ENCODE results near the gene USP49. TPM values are rescaled to one million over a fixed set of nuclear protein-coding genes. Genes with fewer than 3 reads are reported as not detected.

USP49 gene
- total and polyA plus RNA-seq, 4 donors: 6.0 to 19.1 (median 12.4) TPM

DNA sequence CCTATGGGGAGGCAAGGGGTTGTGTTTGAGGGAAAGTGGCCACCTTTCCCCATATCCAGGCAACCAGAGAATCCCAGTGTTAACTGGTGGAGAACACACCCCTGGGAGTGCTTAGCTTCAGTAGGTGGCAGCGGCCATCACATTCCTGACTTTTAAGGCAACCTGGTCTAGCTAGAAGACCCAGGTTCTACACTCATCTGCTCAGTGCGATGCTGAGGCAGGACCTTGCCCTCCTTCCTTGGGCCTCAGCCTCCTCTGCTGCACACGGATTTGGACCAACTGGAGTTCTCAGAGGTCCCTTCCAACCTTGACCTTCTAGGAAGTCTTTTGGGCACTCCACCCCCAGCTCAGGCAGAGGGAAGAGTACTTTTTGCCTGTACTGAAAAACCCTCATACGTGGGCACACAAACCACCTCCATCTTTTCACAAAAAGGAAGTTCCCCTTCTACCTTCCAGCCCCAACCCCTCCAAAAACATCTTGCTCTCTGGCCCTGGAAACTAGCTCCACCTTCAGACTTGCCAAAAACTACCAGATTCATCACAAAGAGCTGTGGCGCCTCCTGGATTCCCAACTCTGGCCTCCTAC is 43.5 kb upstream of the USP49 start:
- no peak for DNase-seq (ENCODE audit: low read depth in 4 of 6, low spot score in 6 of 6)
- Histone ChIP-seq H3K9me3 (ENCODE audit: control insufficient read depth, insufficient read depth, low read length) (no peaks in the 10 kb centered on the region), H3K27me3 (ENCODE audit: control insufficient read depth, insufficient read depth, low read length) (no peaks in the 10 kb centered on the region), H3K27ac (ENCODE audit: low read depth, low read length) (no peak overlapping the region), H3K4me3 (ENCODE audit: low read depth, low read length) (no peak overlapping the region), H3K4me1 (ENCODE audit: control insufficient read depth, insufficient read depth, low read length) (peaks cover 49% of the 10 kb centered on the region), H3K36me3 (ENCODE audit: control insufficient read depth, insufficient read depth, low read length) (peaks cover 28% of the 10 kb centered on the region)
- 70% methylated on average over 5 of the region's 5 CpGs for whole genome bisulfite sequencing (ENCODE audit: insufficient coverage)

DNA sequence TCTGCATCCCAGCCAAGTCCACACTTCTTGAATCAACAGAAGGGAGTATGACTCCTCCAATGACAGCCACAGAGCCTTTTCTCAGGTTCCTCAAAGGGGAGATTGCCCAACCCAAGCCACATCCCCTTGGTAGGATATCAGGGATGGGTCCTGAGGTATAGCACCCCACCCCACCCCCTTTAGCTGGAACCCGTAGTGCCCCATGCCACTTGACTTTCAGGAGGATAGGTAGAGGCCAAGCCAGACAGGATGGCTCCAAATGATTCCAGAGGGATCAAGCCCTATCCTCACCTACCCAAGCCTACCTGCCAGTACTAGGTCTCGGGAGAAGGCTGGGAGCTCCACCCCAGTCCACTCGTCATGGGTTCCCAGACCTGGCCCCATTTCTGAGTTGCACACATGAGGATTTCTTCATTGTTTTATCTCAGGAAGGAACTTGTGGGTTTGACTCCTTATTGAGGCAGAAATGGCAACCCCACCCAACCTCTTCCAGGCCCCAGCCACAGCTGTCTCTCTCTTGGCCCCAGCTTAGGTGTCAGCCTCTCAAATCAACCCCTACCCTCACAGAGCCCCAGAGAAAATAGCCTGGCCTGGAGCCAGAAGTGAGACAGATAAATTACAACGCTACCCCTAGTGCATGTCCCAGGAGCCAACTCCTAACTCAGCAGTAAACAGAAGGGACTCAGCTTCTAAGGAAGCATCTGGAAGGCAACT is 42.8 kb upstream of the USP49 start:
- H3K9me3 ChIP-seq (ENCODE audit: control insufficient read depth, insufficient read depth, low read length): no peaks in the 10 kb centered on the region
- no peak overlapping the region for H3K4me3 ChIP-seq (ENCODE audit: low read depth, low read length)
- H3K27me3 ChIP-seq (ENCODE audit: control insufficient read depth, insufficient read depth, low read length): no peaks in the 10 kb centered on the region
- peaks cover 35% of the 10 kb centered on the region for H3K36me3 ChIP-seq (ENCODE audit: control insufficient read depth, insufficient read depth, low read length)
- no CpG with 5 or more reads among the region's 4 CpGs for WGBS (ENCODE audit: insufficient coverage)
- H3K4me1 ChIP-seq (ENCODE audit: control insufficient read depth, insufficient read depth, low read length): peaks cover 49% of the 10 kb centered on the region
- DNase-seq (ENCODE audit: low read depth in 4 of 6, low spot score in 6 of 6): no peak
- no peak overlapping the region for H3K27ac ChIP-seq (ENCODE audit: low read depth, low read length)

DNA sequence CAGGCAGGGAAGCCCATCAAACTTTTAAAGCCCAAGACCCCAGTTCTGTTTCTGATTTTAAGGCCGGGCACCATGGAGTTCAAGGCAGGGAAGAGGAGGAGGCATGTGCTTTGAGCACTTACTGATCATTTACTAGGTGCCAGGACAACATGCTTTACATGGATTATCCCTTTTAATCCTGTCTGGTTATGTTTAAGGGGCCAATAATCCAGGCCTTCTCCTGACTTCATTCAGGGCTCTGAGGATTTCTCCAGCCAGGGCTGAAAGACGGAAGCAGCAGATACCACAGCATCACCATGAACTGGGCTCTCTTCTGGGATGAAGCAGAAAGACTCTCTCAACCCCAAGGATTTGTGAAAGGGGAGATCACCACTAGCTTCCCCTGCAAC is 42.3 kb upstream of the USP49 start:
- Histone ChIP-seq H3K27ac (ENCODE audit: low read depth, low read length) (no peak overlapping the region), H3K4me1 (ENCODE audit: control insufficient read depth, insufficient read depth, low read length) (peaks cover 49% of the 10 kb centered on the region), H3K36me3 (ENCODE audit: control insufficient read depth, insufficient read depth, low read length) (peaks cover 39% of the 10 kb centered on the region), H3K9me3 (ENCODE audit: control insufficient read depth, insufficient read depth, low read length) (no peaks in the 10 kb centered on the region), H3K27me3 (ENCODE audit: control insufficient read depth, insufficient read depth, low read length) (no peaks in the 10 kb centered on the region), H3K4me3 (ENCODE audit: low read depth, low read length) (no peak overlapping the region)
- WGBS (ENCODE audit: insufficient coverage): 0% methylated on average over 1 of the region's 2 CpGs
- DNase-seq (ENCODE audit: low read depth in 4 of 6, low spot score in 6 of 6): no peak

- WGBS (ENCODE audit: insufficient coverage): 38% methylated on average over 6 of the region's 10 CpGs
- DNase-seq (ENCODE audit: low read depth in 4 of 6, low spot score in 6 of 6): peak in 5 of 6 donors; percentile 41 to 91 (median 73)
- H3K4me3 ChIP-seq (ENCODE audit: low read depth, low read length): no peak overlapping the region
- H3K9me3 ChIP-seq (ENCODE audit: control insufficient read depth, insufficient read depth, low read length): no peaks in the 10 kb centered on the region
- H3K4me1 ChIP-seq (ENCODE audit: control insufficient read depth, insufficient read depth, low read length): peaks cover 45% of the 10 kb centered on the region
- H3K36me3 ChIP-seq (ENCODE audit: control insufficient read depth, insufficient read depth, low read length): peaks cover 50% of the 10 kb centered on the region
- no peak overlapping the region for H3K27ac ChIP-seq (ENCODE audit: low read depth, low read length)
- H3K27me3 ChIP-seq (ENCODE audit: control insufficient read depth, insufficient read depth, low read length): no peaks in the 10 kb centered on the region
Observed at GRCh38 chr6:41936073-41936837, 41.1 kb upstream of the USP49 start.

GRCh38 chr6:41935685-41936072 is 40.5 kb upstream of the USP49 start:
- Histone ChIP-seq H3K4me3 (ENCODE audit: low read depth, low read length) (no peak overlapping the region), H3K9me3 (ENCODE audit: control insufficient read depth, insufficient read depth, low read length) (no peaks in the 10 kb centered on the region), H3K36me3 (ENCODE audit: control insufficient read depth, insufficient read depth, low read length) (peaks cover 55% of the 10 kb centered on the region), H3K27me3 (ENCODE audit: control insufficient read depth, insufficient read depth, low read length) (no peaks in the 10 kb centered on the region), H3K4me1 (ENCODE audit: control insufficient read depth, insufficient read depth, low read length) (peaks cover 41% of the 10 kb centered on the region), H3K27ac (ENCODE audit: low read depth, low read length) (no peak overlapping the region)
- WGBS (ENCODE audit: insufficient coverage): 74% methylated on average over 7 of the region's 8 CpGs
- DNase-seq (ENCODE audit: low read depth in 4 of 6, low spot score in 6 of 6): no peak

DNA sequence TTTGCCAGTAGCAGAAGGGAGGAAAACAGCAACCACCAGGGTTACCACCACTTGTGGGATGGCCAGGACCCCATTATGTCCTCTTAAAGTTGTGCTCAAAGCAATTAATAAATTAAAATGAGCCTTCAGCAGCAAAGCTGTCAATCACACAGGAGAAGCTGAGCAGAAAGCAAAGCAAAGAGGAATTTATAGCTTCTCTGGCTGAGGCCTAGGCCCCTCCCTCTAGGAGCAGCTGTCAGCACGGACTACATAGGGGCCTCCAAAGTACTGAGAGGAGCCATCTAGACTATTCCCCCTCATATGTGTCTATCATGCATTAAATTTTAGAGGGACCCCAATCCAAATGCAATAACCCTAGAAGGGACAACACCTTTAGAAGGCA is 40.0 kb upstream of the USP49 start:
- H3K36me3 ChIP-seq (ENCODE audit: control insufficient read depth, insufficient read depth, low read length): peaks cover 60% of the 10 kb centered on the region

GRCh38 chr6:41934278-41935192 is 39.4 kb upstream of the USP49 start:
- Histone ChIP-seq H3K27me3 (ENCODE audit: control insufficient read depth, insufficient read depth, low read length) (no peaks in the 10 kb centered on the region), H3K27ac (ENCODE audit: low read depth, low read length) (no peak overlapping the region), H3K4me3 (ENCODE audit: low read depth, low read length) (no peak overlapping the region), H3K9me3 (ENCODE audit: control insufficient read depth, insufficient read depth, low read length) (no peaks in the 10 kb centered on the region), H3K4me1 (ENCODE audit: control insufficient read depth, insufficient read depth, low read length) (peaks cover 29% of the 10 kb centered on the region), H3K36me3 (ENCODE audit: control insufficient read depth, insufficient read depth, low read length) (peaks cover 67% of the 10 kb centered on the region)
- DNase-seq (ENCODE audit: low read depth in 4 of 6, low spot score in 6 of 6): no peak
- WGBS (ENCODE audit: insufficient coverage): 86% methylated on average over 1 of the region's 7 CpGs

More for the DNA sequence above, 40.0 kb upstream of the USP49 start:
- H3K9me3 ChIP-seq (ENCODE audit: control insufficient read depth, insufficient read depth, low read length): no peaks in the 10 kb centered on the region
- peaks cover 36% of the 10 kb centered on the region for H3K4me1 ChIP-seq (ENCODE audit: control insufficient read depth, insufficient read depth, low read length)
- H3K27ac ChIP-seq (ENCODE audit: low read depth, low read length): no peak overlapping the region
- H3K27me3 ChIP-seq (ENCODE audit: control insufficient read depth, insufficient read depth, low read length): no peaks in the 10 kb centered on the region
- 25% methylated on average over 1 of the region's 1 CpG for WGBS (ENCODE audit: insufficient coverage)
- no peak for DNase-seq (ENCODE audit: low read depth in 4 of 6, low spot score in 6 of 6)
- no peak overlapping the region for H3K4me3 ChIP-seq (ENCODE audit: low read depth, low read length)

DNA sequence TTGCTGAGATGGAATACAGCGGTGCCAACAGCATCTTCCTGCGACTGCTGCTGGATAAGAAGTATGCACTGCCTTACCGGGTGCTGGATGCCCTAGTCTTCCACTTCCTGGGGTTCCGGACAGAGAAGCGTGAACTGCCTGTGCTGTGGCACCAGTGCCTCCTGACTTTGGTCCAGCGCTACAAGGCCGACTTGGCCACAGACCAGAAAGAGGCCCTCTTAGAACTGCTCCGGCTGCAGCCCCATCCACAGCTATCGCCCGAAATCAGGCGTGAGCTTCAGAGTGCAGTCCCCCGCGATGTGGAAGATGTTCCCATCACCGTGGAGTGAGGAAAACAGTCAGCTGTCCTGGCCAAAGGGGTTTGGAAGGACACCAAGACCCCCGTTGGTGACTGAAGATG is 37.2 kb upstream of the USP49 start:
- H3K4me3 ChIP-seq (ENCODE audit: low read depth, low read length): no peak overlapping the region
- 91% methylated on average over 15 of the region's 15 CpGs for WGBS (ENCODE audit: insufficient coverage)

DNA sequence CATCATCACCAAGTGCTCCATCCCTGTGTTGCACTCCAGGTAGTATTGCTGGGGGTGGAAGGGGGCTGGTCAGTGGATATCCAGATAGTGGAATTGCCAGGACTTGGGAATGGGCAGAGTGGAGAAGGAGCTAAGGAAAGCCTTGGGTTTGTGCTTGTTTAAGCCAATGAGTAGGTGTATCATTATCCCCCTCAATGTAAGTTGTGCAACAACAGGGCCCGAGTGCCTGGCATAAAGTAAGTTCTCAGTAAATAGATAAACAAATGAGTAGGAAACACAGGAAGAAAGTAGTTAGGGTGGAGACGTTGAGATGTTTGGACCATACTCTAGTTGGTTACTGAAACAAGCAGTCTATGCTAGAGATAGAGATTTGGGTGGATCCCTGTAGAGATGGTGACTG is 36.6 kb upstream of the USP49 start:
- no peaks in the 10 kb centered on the region for H3K9me3 ChIP-seq (ENCODE audit: control insufficient read depth, insufficient read depth, low read length)
- 93% methylated on average over 2 of the region's 2 CpGs for WGBS (ENCODE audit: insufficient coverage)

More for the DNA sequence above, 37.2 kb upstream of the USP49 start:
- Histone ChIP-seq H3K36me3 (ENCODE audit: control insufficient read depth, insufficient read depth, low read length) (peaks cover 86% of the 10 kb centered on the region), H3K27ac (ENCODE audit: low read depth, low read length) (no peak overlapping the region), H3K9me3 (ENCODE audit: control insufficient read depth, insufficient read depth, low read length) (no peaks in the 10 kb centered on the region), H3K27me3 (ENCODE audit: control insufficient read depth, insufficient read depth, low read length) (no peaks in the 10 kb centered on the region), H3K4me1 (ENCODE audit: control insufficient read depth, insufficient read depth, low read length) (peaks cover 10% of the 10 kb centered on the region)
- no peak for DNase-seq (ENCODE audit: low read depth in 4 of 6, low spot score in 6 of 6)

More for the DNA sequence above, 36.6 kb upstream of the USP49 start:
- Histone ChIP-seq H3K27me3 (ENCODE audit: control insufficient read depth, insufficient read depth, low read length) (no peaks in the 10 kb centered on the region), H3K4me1 (ENCODE audit: control insufficient read depth, insufficient read depth, low read length) (peaks cover 10% of the 10 kb centered on the region), H3K4me3 (ENCODE audit: low read depth, low read length) (no peak overlapping the region), H3K27ac (ENCODE audit: low read depth, low read length) (no peak overlapping the region), H3K36me3 (ENCODE audit: control insufficient read depth, insufficient read depth, low read length) (peaks cover 86% of the 10 kb centered on the region)
- DNase-seq (ENCODE audit: low read depth in 4 of 6, low spot score in 6 of 6): no peak
